ENCODE measurements around the gene KIF26B.
"Not testable (repeated sequence)": the region's sequence is repeated elsewhere in the genome, so short reads cannot be mapped to it uniquely, and the experiment has no call there.

The KIF26B gene

GRCh38 chr1:245721488-245721887 lies 566.7 kb downstream of the KIF26B start:
- TF ChIP-seq BACH2 (CRISPR knock-in tag; IDR thresholded peaks at IDR 0.05; ENCODE audit: borderline replicate concordance) (no peak), SNAI2 (CRISPR knock-in tag; IDR thresholded peaks at IDR 0.05) (no peak), ZFP3 (CRISPR knock-in tag; IDR thresholded peaks at IDR 0.05) (no peak), OSR1 (CRISPR knock-in tag; IDR thresholded peaks at IDR 0.05) (no peak), ZNF565 (CRISPR knock-in tag; conservative IDR thresholded peaks at IDR 0.05; ENCODE audit: low read depth) (no peak), PATZ1 (CRISPR knock-in tag; IDR thresholded peaks at IDR 0.05; ENCODE audit: borderline replicate concordance) (no peak), PPARA (CRISPR knock-in tag; IDR thresholded peaks at IDR 0.05; ENCODE audit: borderline replicate concordance) (no peak), ESRRG (CRISPR knock-in tag; IDR thresholded peaks at IDR 0.05) (no peak), ISL1 (CRISPR knock-in tag; IDR thresholded peaks at IDR 0.05) (no peak), GLIS3 (CRISPR knock-in tag; IDR thresholded peaks at IDR 0.05) (no peak), ZFP30 (CRISPR knock-in tag; IDR thresholded peaks at IDR 0.05) (no peak)
- ATAC-seq, result no peak

- not testable (repeated sequence) for ATAC-seq
Measured at GRCh38 chr1:245728035-245728434, 573.2 kb downstream of the KIF26B start.

- no peak for TF ChIP-seq ZNF565 (CRISPR knock-in tag; conservative IDR thresholded peaks at IDR 0.05; ENCODE audit: low read depth)
- no peak for TF ChIP-seq CSDC2 (CRISPR knock-in tag; IDR thresholded peaks at IDR 0.05)
- TF ChIP-seq BACH2 (CRISPR knock-in tag; IDR thresholded peaks at IDR 0.05; ENCODE audit: borderline replicate concordance), result no peak
- no peak for TF ChIP-seq PATZ1 (CRISPR knock-in tag; IDR thresholded peaks at IDR 0.05; ENCODE audit: borderline replicate concordance)
- no peak for TF ChIP-seq RARB (CRISPR knock-in tag; IDR thresholded peaks at IDR 0.05)
- TF ChIP-seq ISL1 (CRISPR knock-in tag; IDR thresholded peaks at IDR 0.05), result no peak
- TF ChIP-seq ZNF70 (CRISPR knock-in tag; IDR thresholded peaks at IDR 0.05), result no peak
- no peak for TF ChIP-seq ZNF8 (CRISPR knock-in tag; IDR thresholded peaks at IDR 0.05)
- TF ChIP-seq POU6F1 (CRISPR knock-in tag; IDR thresholded peaks at IDR 0.05; ENCODE audit: borderline replicate concordance, low read depth), result no peak
- TF ChIP-seq ARNTL (CRISPR knock-in tag; IDR thresholded peaks at IDR 0.05; ENCODE audit: borderline replicate concordance, low read depth), result no peak
- no peak for TF ChIP-seq TCF4 (CRISPR knock-in tag; IDR thresholded peaks at IDR 0.05; ENCODE audit: borderline replicate concordance)
- TF ChIP-seq TOX (CRISPR knock-in tag; IDR thresholded peaks at IDR 0.05; ENCODE audit: borderline replicate concordance), result no peak
- TF ChIP-seq PPARA (CRISPR knock-in tag; IDR thresholded peaks at IDR 0.05; ENCODE audit: borderline replicate concordance), result no peak
- no peak for TF ChIP-seq CREB5 (CRISPR knock-in tag; IDR thresholded peaks at IDR 0.05; ENCODE audit: low read depth)
- ATAC-seq, result no peak
Measured at GRCh38 chr1:245730801-245731200, 576.0 kb downstream of the KIF26B start.

GRCh38 chr1:245740336-245740735 lies 585.6 kb downstream of the KIF26B start:
- not testable (repeated sequence) for ATAC-seq

GRCh38 chr1:245742896-245743295 lies 588.1 kb downstream of the KIF26B start:
- ATAC-seq, result peak; percentile 98
- TF ChIP-seq ZFP3 (CRISPR knock-in tag; IDR thresholded peaks at IDR 0.05) (no peak), PPARA (CRISPR knock-in tag; IDR thresholded peaks at IDR 0.05; ENCODE audit: borderline replicate concordance) (no peak), SNAI2 (CRISPR knock-in tag; IDR thresholded peaks at IDR 0.05) (no peak), TOX (CRISPR knock-in tag; IDR thresholded peaks at IDR 0.05; ENCODE audit: borderline replicate concordance) (0 out of 2 replicates have a peak, but pooled peaks have one; percentile 40), OSR1 (CRISPR knock-in tag; IDR thresholded peaks at IDR 0.05) (no peak), CSDC2 (CRISPR knock-in tag; IDR thresholded peaks at IDR 0.05) (no peak), POU6F1 (CRISPR knock-in tag; IDR thresholded peaks at IDR 0.05; ENCODE audit: borderline replicate concordance, low read depth) (no peak), ZFP30 (CRISPR knock-in tag; IDR thresholded peaks at IDR 0.05) (no peak), TSHZ2 (CRISPR knock-in tag; IDR thresholded peaks at IDR 0.05) (no peak), ZNF8 (CRISPR knock-in tag; IDR thresholded peaks at IDR 0.05) (no peak)

Data from SK-N-SH treated with all-trans-retinoic acid at 6 μM for 48 hours (cell line).